Small intestine (tissue), 7 donors: ENCODE measurements around the gene CD177. TPM values are rescaled to one million over a fixed set of nuclear protein-coding genes. Genes with fewer than 3 reads are reported as not detected.

Source experiments
- DNase-seq, 2 donors: peaks; one replicate each; pipeline versions ENCODE4 v3.0.0 to v3.0.0-alpha.2; 2013
- FAIRE-seq: peaks from 2 replicates; lab custom pipeline; 2012; peaks lifted over from hg19 to GRCh38; lab: Jason Lieb, UNC
- H3K27ac ChIP-seq, 3 donors: one replicate each; pipeline ENCODE4 v1.5.1; 2013; ENCODE audit warnings: low read length in 2 of 3, mild to moderate bottlenecking in 2 of 3, control low read depth in 1 of 3, inconsistent platforms in 1 of 3, low read depth in 1 of 3, moderate library complexity in 1 of 3
- H3K27me3 ChIP-seq, 3 donors: one replicate each; pipeline ENCODE4 v1.6.1; 2013; ENCODE audit warnings: low read length in 3 of 3, inconsistent platforms in 1 of 3; ENCODE audit not compliant: control insufficient read depth in 3 of 3, insufficient read depth in 3 of 3
- H3K36me3 ChIP-seq, 3 donors: one replicate each; pipeline ENCODE4 v1.6.1; 2013; ENCODE audit warnings: low read length in 3 of 3, inconsistent platforms in 1 of 3, low read depth in 1 of 3, mild to moderate bottlenecking in 1 of 3, moderate library complexity in 1 of 3; ENCODE audit not compliant: control insufficient read depth in 3 of 3, insufficient read depth in 2 of 3
- H3K4me1 ChIP-seq, 3 donors: one replicate each; pipeline ENCODE4 v1.6.1; 2013; ENCODE audit warnings: low read length in 2 of 3, inconsistent platforms in 1 of 3, low read depth in 1 of 3, mild to moderate bottlenecking in 1 of 3, moderate library complexity in 1 of 3; ENCODE audit not compliant: control insufficient read depth in 3 of 3, insufficient read depth in 2 of 3
- H3K4me3 ChIP-seq, 3 donors: one replicate each; pipeline ENCODE4 v1.5.1; 2013; ENCODE audit warnings: low read length in 3 of 3, control low read depth in 1 of 3, inconsistent platforms in 1 of 3, low read depth in 1 of 3, mild to moderate bottlenecking in 1 of 3, moderate library complexity in 1 of 3
- H3K9me3 ChIP-seq, 2 donors: one replicate each; pipeline ENCODE4 v1.6.1; 2013; ENCODE audit warnings: low read depth in 1 of 2, low read length in 1 of 2; ENCODE audit not compliant: control insufficient read depth in 2 of 2, insufficient read depth in 1 of 2
- WGBS, 3 donors: extraction: QIAGEN DNeasy Blood & Tissue Kit; methylation state at CpG; one replicate each; pipeline ENCODE4 v1.1.7; 2013; 5-methylcytosine and 5-hydroxymethylcytosine counted together
- polyA plus RNA-seq, 4 donors: library from polyadenylated mRNA; stranded (reverse) in 3 of 4; unstranded in 1 of 4; fragments of 200-250 nt in 3 of 4; fragments of 120-200 nt in 1 of 4; gene quantifications; one replicate each; pipeline versions ENCODE4 v1.2.1 to v1.2.3, GENCODE V29; 2013
- donor health status: healthy with polysubstance abuse.
- donor health status: control.
- donor health status: control.
- donor health status: Bipolar disorder and iron deficiency.
- donor health status: healthy.

Gene CD177
- polyA plus RNA-seq, 4 donors, result 0.35 TPM; not detected in 3

DNA sequence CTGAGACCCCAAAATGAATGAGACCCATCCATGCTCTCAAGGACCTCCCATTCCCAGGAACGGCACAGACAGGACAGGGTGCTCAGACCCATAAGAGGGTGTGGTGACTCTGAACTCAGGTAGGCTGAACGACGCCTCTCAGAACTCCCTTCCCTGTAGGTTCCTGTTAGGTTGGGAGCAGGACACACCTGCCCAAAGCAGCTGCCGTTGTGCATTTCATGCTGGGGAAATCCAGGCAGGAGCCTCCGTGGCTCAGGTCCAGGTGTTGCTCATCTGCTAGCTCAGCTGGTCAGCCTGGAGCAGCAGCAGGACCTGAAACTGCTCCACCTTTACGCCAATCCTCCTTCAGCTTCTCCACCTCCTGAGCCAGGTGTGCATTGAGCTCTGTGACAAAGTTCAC lies 42.1 kb downstream of the CD177 start:
- Histone ChIP-seq H3K36me3 (no peaks in the 10 kb centered on the region), H3K9me3 (no peaks in the 10 kb centered on the region), H3K27ac (no peak overlapping the region), H3K4me3 (no peak overlapping the region), H3K4me1 (peaks cover 0 to 2% (median 0%) of the 10 kb centered on the region in 3 donors), H3K27me3 (no peaks in the 10 kb centered on the region)
- DNase-seq (peak in 1 of 2 donors; percentile 32), FAIRE-seq (no peak)
- 9 to 57% (median 29%) methylated on average over 6 of the region's 6 CpGs for WGBS, 3 donors

- Histone ChIP-seq H3K4me3 (no peak overlapping the region), H3K27me3 (peaks cover 0 to 2% (median 0%) of the 10 kb centered on the region in 3 donors), H3K4me1 (no peaks in the 10 kb centered on the region), H3K36me3 (no peaks in the 10 kb centered on the region), H3K9me3 (no peaks in the 10 kb centered on the region), H3K27ac (no peak overlapping the region)
- no peak for DNase-seq
- WGBS, 3 donors, result 54 to 81% (median 77%) methylated on average over 24 of the region's 24 CpGs
- no peak for FAIRE-seq
These were observed 52.8 kb downstream of the CD177 start for GRCh38 chr19:43406297-43406696.

DNA sequence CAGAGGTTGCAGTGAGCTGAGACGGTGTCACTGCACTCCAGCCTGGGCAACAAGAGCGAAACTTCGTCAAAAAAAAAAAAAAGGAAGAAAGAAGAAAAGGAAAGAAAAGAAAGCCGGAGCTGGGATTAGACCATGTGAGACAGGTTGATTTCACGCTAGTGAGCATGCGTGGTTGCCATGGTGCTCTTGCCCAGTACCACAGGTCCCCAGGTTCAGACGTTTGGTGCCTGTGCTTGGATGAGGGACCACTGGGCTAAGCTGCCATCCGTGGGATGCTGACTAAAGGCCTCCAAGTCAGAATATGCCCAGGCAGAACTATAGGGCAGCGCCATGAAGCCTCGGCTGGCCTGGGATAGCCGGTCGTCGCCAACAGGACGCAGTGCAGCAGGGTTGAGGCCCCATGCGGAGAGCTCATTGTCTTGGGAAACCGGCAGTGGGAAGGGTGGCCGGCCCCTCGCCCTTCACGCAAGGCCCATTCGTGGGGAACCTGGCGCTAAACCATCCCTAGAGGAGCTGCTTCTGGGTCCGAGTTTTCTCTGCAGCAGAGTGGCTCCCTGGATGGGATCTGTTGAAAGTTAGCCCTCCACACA lies 54.0 kb downstream of the CD177 start:
- Histone ChIP-seq H3K4me1 (no peaks in the 10 kb centered on the region), H3K9me3 (no peaks in the 10 kb centered on the region), H3K27ac (no peak overlapping the region), H3K4me3 (no peak overlapping the region), H3K36me3 (no peaks in the 10 kb centered on the region), H3K27me3 (peaks cover 0 to 3% (median 2%) of the 10 kb centered on the region in 3 donors)
- no peak for DNase-seq
- WGBS, 3 donors, result 82 to 90% (median 83%) methylated on average over 22 of the region's 22 CpGs
- no peak for FAIRE-seq

DNA sequence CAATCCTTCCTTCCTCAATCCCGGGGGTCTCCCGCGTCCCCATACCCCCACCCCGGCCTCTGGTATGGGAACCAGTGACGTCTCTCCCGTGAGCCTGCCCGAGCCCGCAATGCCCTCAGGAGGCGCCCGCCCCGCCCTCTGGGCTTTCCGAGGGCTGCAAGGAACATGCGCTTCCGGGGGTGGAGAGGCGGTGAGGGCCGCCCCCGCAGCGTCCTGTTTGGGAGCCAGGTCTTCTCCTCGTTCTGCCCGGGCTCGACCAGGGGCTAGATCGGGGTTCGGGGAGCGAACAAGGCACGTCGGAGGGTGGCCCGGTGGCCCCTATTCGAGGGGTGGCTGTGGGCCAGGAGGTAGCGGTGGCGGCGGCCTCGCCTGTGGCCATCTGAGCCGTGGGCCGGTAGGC lies 54.6 kb downstream of the CD177 start:
- H3K27me3 ChIP-seq, result peaks cover 0 to 3% (median 0%) of the 10 kb centered on the region in 3 donors
- H3K27ac ChIP-seq, result no peak overlapping the region
- no peak overlapping the region for H3K4me3 ChIP-seq
- no peaks in the 10 kb centered on the region for H3K4me1 ChIP-seq
- FAIRE-seq (no peak), DNase-seq (no peak)
- WGBS, 3 donors, result 83 to 90% (median 88%) methylated on average over 33 to 34 of the region's 34 CpGs
- no peaks in the 10 kb centered on the region for H3K36me3 ChIP-seq
- peaks cover 0 to 2% of the 10 kb centered on the region in 2 donors for H3K9me3 ChIP-seq

GRCh38 chr19:43409415-43409814 lies 55.9 kb downstream of the CD177 start:
- peaks cover 0 to 3% (median 0%) of the 10 kb centered on the region in 3 donors for H3K27me3 ChIP-seq
- no peak overlapping the region for H3K27ac ChIP-seq
- H3K4me3 ChIP-seq, result no peak overlapping the region
- FAIRE-seq, result no peak
- 91 to 92% (median 92%) methylated on average over 1 of the region's 1 CpG for WGBS, 3 donors
- peaks cover 0 to 11% of the 10 kb centered on the region in 2 donors for H3K9me3 ChIP-seq
- H3K36me3 ChIP-seq, result no peaks in the 10 kb centered on the region
- no peak for DNase-seq
- no peaks in the 10 kb centered on the region for H3K4me1 ChIP-seq

GRCh38 chr19:43412441-43412840 lies 59.0 kb downstream of the CD177 start:
- no peak overlapping the region for H3K4me3 ChIP-seq
- 67 to 76% (median 75%) methylated on average over 6 of the region's 6 CpGs for WGBS, 3 donors
- H3K4me1 ChIP-seq, result no peaks in the 10 kb centered on the region
- no peak for DNase-seq
- H3K27me3 ChIP-seq, result peaks cover 0 to 3% (median 0%) of the 10 kb centered on the region in 3 donors
- H3K27ac ChIP-seq, result no peak overlapping the region
- no peaks in the 10 kb centered on the region for H3K36me3 ChIP-seq
- H3K9me3 ChIP-seq, result peaks cover 0 to 13% of the 10 kb centered on the region in 2 donors
- FAIRE-seq, result no peak

Other genes with a start within 250 kb of the CD177 start
- not detected for gene PSG5, start 167.2 kb upstream of the CD177 start, polyA plus RNA-seq
- under 1 TPM in 1 of 4 donors, not detected in 3; 0.12 TPM for gene PSG4, start 148.0 kb upstream of the CD177 start, polyA plus RNA-seq
- under 1 TPM in 1 of 4 donors, not detected in 3; 0.03 TPM for gene PSG9, start 84.2 kb upstream of the CD177 start, polyA plus RNA-seq
- gene TEX101, start 61.2 kb downstream of the CD177 start, polyA plus RNA-seq, result not detected
- gene LYPD3, start 111.9 kb downstream of the CD177 start, polyA plus RNA-seq, result 1 to 10 TPM in 1 of 4 donors, under 1 TPM in 2, not detected in 1; 0.73 to 1.1 (median 0.86) TPM
- gene PHLDB3, start 151.1 kb downstream of the CD177 start, polyA plus RNA-seq, result 10 to 100 TPM in 3 of 4 donors, 1 to 10 TPM in 1; 6.2 to 33.6 (median 23.6) TPM
- gene ETHE1, start 173.5 kb downstream of the CD177 start, polyA plus RNA-seq, result 100 to 1,000 TPM; 118 to 164 (median 129) TPM
- 1 to 10 TPM; 1.1 to 4.5 (median 1.9) TPM for gene ZNF575, start 179.5 kb downstream of the CD177 start, polyA plus RNA-seq
- 10 to 100 TPM in 3 of 4 donors, 1 to 10 TPM in 1; 9.7 to 46.3 (median 16.0) TPM for gene XRCC1, start 221.8 kb downstream of the CD177 start, polyA plus RNA-seq
- gene PINLYP, start 222.1 kb downstream of the CD177 start, polyA plus RNA-seq, result 10 to 100 TPM in 1 of 4 donors, 1 to 10 TPM in 3; 5.1 to 13.8 (median 9.1) TPM
- gene IRGQ, start 242.4 kb downstream of the CD177 start, polyA plus RNA-seq, result 1 to 10 TPM; 2.0 to 8.8 (median 3.9) TPM
- gene ZNF576, start 242.9 kb downstream of the CD177 start, polyA plus RNA-seq, result 10 to 100 TPM; 14.7 to 24.2 (median 17.2) TPM